Left ventricle myocardium inferior (tissue), 1 donor: ENCODE measurements around the gene GUSB. TPM values are rescaled to one million over a fixed set of nuclear protein-coding genes. Genes with fewer than 3 reads are reported as not detected.
"Not testable (repeated sequence)": the region's sequence is repeated elsewhere in the genome, so short reads cannot be mapped to it uniquely, and the experiment has no call there.

Source experiments
- DNase-seq: peaks from one replicate; pipeline ENCODE4 v3.0.0-alpha.2; 2020
- H3K27ac ChIP-seq: fragments of 200-600 bp; replicated peaks from 2 replicates; pipeline ENCODE4 v1.8.0; 2021
- H3K27me3 ChIP-seq: fragments of 200-600 bp; 2 replicates; pipeline ENCODE4 v1.8.0; 2021; ENCODE audit warnings: low read depth
- H3K36me3 ChIP-seq: fragments of 200-600 bp; 2 replicates; pipeline ENCODE4 v1.8.0; 2021
- H3K4me1 ChIP-seq: fragments of 200-600 bp; 2 replicates; pipeline ENCODE4 v1.8.0; 2021
- H3K4me3 ChIP-seq: fragments of 200-600 bp; 2 replicates; pipeline ENCODE4 v1.8.0; 2021; ENCODE audit warnings: mild to moderate bottlenecking, moderate library complexity
- H3K9me3 ChIP-seq: fragments of 200-600 bp; replicated peaks from 2 replicates; pipeline ENCODE4 v1.8.0; 2021
- intact Hi-C: fragments of 100-400 bp; cut with micrococcal nuclease; formaldehyde crosslinking; loops from one replicate; pipeline ENCODE4 v1.11.0; 2022
- total RNA-seq: library from RNA; stranded (reverse); fragmentation: NEBNext Ultra II Directional; extraction: Animal tissue kit (Norgen Biotek cat#: 25700); gene quantifications from one replicate; pipeline ENCODE4 v1.2.1, GENCODE V29; 2021
- TF ChIP-seq, protein P1 (sequence below): fragments of 200-600 bp; IDR thresholded peaks from 2 replicates; pipeline ENCODE4 v1.8.0; 2021; ENCODE audit warnings: antibody characterized with exemption, mild to moderate bottlenecking, borderline replicate concordance
- donor health status: DM: no; HTN: yes; CAD: no; lungs with severe emphysema.

The GUSB gene
- total RNA-seq, 1 donor from 2014 or later = 15.4 TPM

DNA sequence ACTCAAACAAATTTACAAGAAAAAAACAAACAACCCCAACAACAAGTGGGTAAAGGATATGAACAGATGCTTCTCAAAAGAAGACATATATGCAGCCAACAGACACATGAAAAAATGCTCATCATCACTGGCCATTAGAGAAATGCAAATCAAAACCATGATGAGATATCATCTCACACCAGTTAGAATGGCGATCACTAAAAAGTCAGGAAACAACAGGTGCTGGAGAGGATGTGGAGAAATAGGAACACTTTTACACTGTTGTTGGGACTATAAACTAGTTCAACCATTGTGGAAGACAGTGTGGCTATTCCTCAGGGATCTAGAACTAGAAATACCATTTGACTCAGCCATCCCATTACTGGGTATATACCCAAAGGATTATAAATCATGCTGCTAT lies 13.0 kb upstream of the GUSB start:
- H3K27ac ChIP-seq, H3K4me3 ChIP-seq, DNase-seq, H3K9me3 ChIP-seq, intact Hi-C loops, H3K36me3 ChIP-seq, H3K27me3 ChIP-seq, H3K4me1 ChIP-seq: not testable (repeated sequence)

GRCh38 chr7:65992526-65992925 lies 10.5 kb upstream of the GUSB start:
- Histone ChIP-seq H3K36me3 (no peaks in the 10 kb centered on the region), H3K27me3 (no peaks in the 10 kb centered on the region), H3K9me3 (no peaks in the 10 kb centered on the region), H3K4me3 (no peak overlapping the region), H3K27ac (no peak overlapping the region), H3K4me1 (peaks cover 4% of the 10 kb centered on the region)
- TF ChIP-seq, protein P1, sequence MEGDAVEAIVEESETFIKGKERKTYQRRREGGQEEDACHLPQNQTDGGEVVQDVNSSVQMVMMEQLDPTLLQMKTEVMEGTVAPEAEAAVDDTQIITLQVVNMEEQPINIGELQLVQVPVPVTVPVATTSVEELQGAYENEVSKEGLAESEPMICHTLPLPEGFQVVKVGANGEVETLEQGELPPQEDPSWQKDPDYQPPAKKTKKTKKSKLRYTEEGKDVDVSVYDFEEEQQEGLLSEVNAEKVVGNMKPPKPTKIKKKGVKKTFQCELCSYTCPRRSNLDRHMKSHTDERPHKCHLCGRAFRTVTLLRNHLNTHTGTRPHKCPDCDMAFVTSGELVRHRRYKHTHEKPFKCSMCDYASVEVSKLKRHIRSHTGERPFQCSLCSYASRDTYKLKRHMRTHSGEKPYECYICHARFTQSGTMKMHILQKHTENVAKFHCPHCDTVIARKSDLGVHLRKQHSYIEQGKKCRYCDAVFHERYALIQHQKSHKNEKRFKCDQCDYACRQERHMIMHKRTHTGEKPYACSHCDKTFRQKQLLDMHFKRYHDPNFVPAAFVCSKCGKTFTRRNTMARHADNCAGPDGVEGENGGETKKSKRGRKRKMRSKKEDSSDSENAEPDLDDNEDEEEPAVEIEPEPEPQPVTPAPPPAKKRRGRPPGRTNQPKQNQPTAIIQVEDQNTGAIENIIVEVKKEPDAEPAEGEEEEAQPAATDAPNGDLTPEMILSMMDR = no peak
- no peak for DNase-seq
- intact Hi-C loops = no loop called here

DNA sequence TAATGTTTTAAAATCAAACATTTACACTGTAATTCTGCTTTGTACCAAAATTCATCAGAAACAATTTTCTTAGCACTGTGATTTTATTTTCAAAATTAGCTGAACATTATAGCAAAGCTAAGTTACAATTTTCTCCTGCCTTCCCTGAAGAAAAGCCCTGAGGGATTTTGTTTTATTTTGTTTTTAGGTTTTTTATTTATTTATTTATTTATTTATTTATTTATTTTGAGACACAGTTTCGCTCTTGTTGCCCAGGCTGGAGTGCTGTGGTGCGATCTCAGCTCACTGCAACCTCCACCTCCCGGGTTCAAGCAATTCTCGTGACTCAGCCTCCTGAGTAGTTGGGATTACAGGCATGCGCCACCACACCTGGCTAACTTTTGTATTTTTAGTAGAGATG lies 9.8 kb upstream of the GUSB start:
- H3K27ac ChIP-seq = peak overlapping the region; percentile 70
- DNase-seq, H3K9me3 ChIP-seq, H3K27me3 ChIP-seq, intact Hi-C loops, H3K4me3 ChIP-seq, H3K36me3 ChIP-seq, H3K4me1 ChIP-seq: not testable (repeated sequence)

GRCh38 chr7:65989694-65990080 lies 7.7 kb upstream of the GUSB start:
- intact Hi-C loops = no loop called here
- H3K27ac ChIP-seq = no peak overlapping the region
- TF ChIP-seq, protein P1 = no peak
- no peaks in the 10 kb centered on the region for H3K9me3 ChIP-seq
- DNase-seq = no peak
- no peak overlapping the region for H3K4me3 ChIP-seq
- H3K36me3 ChIP-seq = no peaks in the 10 kb centered on the region
- H3K27me3 ChIP-seq = no peaks in the 10 kb centered on the region
- H3K4me1 ChIP-seq = peaks cover 4% of the 10 kb centered on the region

GRCh38 chr7:65988503-65988902 lies 6.5 kb upstream of the GUSB start:
- DNase-seq, H3K36me3 ChIP-seq, intact Hi-C loops, H3K9me3 ChIP-seq, H3K27me3 ChIP-seq, H3K27ac ChIP-seq, H3K4me1 ChIP-seq, H3K4me3 ChIP-seq: not testable (repeated sequence)

DNA sequence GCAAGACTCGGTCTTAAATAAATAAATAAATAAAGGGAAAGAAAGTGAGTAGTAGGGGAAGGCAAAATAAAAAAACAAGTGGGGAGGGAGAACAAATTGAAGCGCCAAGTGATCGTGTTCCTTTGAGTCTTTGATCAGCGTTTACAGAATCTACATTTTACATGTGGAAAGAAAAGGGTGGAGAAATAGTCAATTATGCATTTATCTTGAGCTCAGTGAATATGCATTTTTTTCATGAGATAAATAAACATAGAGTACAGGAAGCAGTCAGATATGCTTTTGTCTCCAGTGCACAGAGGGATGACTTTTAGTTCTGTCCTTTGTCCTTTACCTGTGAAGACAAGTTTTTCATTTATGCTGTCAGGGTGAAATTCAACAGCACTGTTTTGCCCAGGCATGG lies 6.1 kb upstream of the GUSB start:
- Histone ChIP-seq H3K9me3 (no peaks in the 10 kb centered on the region), H3K4me3 (no peak overlapping the region), H3K36me3 (no peaks in the 10 kb centered on the region), H3K4me1 (peaks cover 4% of the 10 kb centered on the region), H3K27me3 (no peaks in the 10 kb centered on the region), H3K27ac (no peak overlapping the region)
- TF ChIP-seq, protein P1 = no peak
- DNase-seq = no peak
- intact Hi-C loops = no loop called here

- DNase-seq = no peak
- intact Hi-C loops = no loop called here
- Histone ChIP-seq H3K27me3 (no peaks in the 10 kb centered on the region), H3K9me3 (no peaks in the 10 kb centered on the region), H3K36me3 (peaks cover 9% of the 10 kb centered on the region), H3K4me3 (no peak overlapping the region), H3K27ac (no peak overlapping the region), H3K4me1 (peaks cover 32% of the 10 kb centered on the region)
- TF ChIP-seq, protein P1 = no peak
Measured at GRCh38 chr7:65983965-65984658, 2.1 kb upstream of the GUSB start.
